Measurements from ENCODE around the gene TRAF4.
"Not testable (repeated sequence)": the region's sequence is repeated elsewhere in the genome, so short reads cannot be mapped to it uniquely, and the experiment has no call there.

The TRAF4 gene

DNA sequence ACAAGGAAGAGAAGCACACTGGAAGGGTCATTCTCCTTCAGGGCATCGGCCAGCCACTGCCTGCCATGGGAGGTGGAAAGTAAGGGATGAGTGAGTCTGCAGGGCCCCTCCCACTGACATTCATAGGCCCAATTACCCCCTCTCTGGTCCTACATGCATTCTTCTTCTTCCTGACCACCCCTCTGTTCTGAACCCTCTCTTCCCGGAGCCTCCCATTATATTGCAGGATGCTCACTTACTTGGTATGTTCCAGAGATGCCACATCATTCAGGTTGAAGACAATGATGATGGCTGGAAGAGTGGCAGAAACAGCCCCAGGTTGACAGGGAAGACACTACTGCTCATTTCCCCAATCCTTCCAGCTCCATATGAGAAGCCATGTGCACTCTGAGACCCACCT, 28.6 kb upstream of the TRAF4 start:
- no peak for DNase-seq

DNA sequence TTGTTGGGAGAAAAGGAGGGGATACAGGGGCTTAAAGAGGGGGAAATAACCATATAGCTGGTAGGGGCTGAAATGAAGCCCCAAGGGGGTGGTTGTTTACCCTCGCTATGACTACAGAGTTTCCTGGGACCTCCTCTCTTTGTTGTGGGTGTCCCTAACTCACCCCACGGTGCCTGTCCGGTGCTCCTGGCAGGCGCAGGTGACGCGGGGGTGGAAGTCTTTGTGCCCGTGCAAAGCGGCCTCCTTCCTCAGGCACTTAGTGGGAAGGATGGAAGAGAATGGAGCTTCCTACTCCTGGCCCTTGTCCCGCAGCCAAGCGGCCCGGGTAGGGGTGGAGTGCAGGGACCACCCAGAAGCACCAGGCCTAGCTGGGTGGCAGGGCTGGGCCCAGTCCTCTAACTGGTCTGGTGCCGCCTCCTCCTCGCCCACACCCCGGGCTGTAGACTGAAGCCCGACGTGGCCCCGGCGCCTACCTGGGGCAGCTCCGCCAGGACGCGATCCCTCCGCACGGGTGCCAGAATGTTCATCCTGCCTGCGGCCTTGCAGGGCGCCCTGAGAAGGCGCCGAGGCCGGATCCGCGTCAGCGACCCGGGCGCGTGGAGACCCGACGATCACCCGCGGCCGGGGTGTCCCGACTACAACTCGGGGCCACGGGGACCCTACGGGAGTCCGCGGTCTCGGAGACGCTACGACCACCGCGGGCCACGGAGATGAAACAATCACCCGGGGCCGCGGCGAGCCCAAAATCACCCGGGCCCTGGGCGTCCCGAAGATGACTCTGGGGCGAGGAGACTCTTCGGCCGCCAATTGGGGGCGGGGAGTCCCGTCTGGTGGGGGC, 26.9 kb upstream of the TRAF4 start:
- DNase-seq, result peak; percentile 72

DNA sequence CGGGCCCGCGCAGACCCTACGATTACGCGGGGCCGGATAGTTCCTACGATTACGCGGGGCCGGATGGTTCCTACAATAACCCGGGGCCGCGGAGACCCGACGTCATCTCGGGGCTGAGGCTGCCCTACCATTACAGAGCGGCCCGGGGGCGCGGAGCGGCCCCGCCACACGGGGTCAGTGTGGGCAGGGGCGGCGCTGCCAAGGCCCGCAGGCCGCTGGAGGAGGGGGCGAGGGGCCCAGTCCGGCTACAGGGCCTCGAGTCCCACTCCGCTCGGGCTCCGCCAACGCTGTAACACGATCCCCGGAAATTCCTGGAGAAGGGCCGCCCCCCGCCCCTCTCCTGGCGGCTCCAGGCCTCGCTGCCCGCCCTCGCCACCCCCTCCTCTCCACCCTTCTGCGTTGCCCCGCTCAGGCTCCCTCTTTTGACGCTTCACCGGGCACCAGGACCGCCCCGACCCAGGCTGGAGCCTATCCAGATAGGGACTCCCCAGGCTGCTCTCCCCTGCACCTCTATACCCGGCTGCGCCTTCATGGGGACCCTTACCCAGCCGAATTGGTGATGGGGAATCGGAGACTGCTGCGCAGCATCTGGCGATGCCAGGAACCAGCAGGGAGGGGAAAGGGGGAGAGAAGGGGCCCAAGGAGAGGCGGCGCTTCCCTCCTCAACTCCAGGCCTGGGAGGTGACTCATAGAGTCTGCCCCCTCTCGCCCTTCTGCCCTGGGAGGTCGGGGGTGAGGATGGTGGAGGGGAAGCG, 26.1 kb upstream of the TRAF4 start, which contains the start of gene RAB34:
TSS of gene RAB34 (minus strand) at position 291 of the 755 bp plus-strand sequence. CDS start 602 bp downstream, outside the sequence.
- DNase-seq, result peak; percentile 96

DNA sequence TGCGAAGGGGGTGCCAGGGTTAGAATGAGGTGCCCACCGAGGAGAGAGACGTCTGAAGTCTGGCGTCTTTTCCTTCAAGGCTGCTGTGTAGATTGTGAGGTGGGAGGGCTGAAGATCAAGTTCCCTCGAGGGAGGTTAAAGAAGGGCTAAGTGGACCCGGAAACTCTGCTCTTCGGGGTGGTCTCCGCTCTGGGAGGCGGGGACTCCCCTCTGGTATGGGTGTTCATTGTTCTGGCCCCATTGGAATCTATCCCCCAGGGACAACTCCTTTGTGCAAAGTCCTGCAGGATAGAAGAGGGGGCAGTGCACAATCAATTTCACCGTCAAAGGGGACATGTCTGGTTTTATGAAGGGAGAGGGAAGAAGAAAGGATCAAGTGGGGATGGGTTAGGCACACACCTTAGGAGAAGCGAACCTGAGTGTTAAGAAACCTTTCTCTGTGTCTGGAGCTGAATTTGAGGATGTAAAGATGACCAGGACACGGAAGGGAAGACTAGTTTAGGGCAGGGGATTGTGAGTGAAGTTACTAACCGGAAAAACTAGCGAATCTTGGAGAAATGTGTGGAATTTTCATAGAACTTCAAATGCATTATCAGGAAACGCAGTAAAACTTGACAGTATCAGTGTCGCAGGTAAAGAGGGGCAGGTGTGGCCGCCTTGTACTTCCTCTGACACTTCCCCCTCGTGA, 25.3 kb upstream of the TRAF4 start:
- DNase-seq, result no peak

DNA sequence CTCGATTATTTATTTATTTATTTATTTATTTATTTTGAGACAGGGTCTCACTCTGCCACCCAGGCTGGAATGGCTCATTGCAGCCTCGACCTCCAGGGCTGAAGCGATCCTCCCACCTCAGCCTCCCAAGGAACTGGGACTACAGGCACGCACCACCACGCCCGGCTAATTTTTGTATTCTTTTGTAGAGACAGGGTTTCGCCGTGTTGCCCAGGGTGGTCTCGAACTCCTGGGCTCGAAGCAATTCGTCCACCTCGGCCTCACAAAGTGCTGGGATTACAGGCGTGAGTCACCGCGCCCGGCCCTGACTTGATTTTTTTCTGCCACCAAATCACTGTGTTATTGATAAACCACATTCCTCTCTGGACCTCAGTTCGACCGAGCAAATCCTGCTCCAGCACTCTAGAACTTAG, 24.8 kb upstream of the TRAF4 start:
- DNase-seq, result no peak

DNA sequence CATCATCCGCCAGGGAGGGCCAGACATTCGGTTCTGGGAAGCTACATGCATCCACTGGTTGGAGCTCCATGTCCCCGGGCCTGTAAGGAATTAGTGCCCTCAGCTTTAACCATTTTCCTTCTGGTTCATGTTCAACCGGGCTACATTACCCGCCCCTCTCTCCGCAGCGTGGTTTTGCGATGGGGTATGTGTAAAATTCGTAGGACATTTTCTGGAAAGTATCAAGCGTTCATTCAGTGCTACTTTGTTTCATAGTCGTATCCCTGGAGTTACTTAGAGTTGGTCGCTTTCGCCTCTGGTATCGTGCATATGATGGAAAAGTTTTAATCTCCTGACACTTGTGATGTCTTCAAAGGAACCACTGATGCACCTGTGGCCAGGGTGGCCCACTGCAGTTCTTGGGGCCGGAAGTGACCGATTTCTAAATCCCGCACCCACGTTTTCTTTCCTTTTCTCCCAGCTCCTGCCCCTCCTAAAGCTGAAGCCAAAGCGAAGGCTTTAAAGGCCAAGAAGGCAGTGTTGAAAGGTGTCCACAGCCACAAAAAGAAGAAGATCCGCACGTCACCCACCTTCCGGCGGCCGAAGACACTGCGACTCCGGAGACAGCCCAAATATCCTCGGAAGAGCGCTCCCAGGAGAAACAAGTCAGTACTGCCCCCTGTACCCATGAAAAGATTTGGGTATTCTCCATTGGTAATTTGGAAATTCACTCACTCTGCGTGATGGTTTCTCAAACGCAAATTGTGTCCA, 23.4 kb upstream of the TRAF4 start:
- no peak for DNase-seq

DNA sequence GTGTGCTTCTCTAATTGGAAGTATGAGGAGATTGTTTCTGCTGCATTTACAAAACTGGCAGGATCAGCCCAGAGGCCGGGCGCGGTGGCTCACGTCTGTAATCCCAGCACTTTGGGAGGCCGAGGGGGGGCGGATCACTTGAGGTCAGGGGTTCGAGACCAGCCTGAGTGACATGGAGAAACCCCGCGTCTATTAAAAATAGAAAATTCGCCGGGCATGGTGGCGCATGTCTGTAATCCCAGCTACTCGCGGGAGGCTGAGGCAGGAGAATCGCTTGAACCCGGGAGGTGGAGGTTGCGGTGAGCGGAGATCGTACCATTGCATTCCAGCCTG, 22.8 kb upstream of the TRAF4 start:
- not testable (repeated sequence) for DNase-seq

DNA sequence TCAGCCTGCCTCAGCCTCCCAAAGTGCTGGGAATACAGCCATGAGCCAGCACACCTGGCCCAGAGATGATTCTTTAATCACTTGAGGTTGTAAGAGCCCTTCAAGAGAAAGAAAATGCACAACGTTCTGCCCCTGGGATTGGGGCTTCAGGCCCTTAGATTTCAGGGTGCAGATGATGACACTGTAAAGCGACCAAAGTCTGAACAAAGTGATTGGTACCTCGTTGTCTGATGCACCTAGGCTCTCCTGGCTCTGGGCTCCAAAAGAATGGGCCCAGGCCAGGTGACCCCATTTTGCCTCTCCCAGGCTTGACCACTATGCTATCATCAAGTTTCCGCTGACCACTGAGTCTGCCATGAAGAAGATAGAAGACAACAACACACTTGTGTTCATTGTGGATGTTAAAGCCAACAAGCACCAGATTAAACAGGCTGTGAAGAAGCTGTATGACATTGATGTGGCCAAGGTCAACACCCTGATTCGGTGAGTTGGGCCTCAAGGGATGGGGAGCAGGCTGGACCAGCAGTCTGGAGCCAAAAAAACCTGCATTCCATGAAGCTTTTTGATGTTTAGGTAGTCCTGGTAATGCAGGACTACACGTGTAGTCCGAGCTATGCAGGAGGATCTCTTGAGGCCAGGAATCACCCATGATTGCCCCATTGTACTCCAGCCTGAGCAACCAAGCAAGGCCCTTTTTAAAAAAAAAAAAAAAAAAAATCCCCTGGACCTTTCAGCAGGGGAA, 21.2 kb upstream of the TRAF4 start:
- no peak for DNase-seq

DNA sequence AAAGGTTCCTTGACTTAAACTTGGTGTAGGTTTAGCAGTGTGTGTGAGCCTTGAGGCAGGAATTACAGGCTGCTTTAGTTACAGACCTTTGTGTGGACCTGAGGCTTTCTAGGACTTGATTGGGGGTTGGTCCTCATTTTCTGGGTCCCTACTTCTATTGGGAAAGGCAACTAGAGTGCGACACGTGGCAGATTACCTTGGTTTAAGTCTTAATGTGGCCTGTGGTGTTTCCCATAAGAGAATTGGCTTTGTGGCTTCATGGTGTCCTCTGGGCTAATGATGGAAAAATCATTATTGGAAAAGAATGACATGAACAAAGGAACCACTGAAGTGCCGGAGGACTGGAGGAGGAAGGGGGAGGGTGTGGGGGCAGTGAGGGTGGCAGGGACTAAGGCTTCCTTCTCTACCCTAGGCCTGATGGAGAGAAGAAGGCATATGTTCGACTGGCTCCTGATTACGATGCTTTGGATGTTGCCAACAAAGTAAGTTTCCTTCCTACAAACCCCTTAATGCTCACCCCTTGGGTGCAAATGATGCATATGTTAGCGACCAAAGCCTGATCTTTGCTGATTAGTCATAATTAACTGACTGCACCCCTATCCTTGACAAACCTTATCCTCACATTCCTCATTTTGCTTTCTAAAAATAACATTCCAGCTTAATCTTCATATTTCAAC, 20.5 kb upstream of the TRAF4 start:
- no peak for DNase-seq

DNA sequence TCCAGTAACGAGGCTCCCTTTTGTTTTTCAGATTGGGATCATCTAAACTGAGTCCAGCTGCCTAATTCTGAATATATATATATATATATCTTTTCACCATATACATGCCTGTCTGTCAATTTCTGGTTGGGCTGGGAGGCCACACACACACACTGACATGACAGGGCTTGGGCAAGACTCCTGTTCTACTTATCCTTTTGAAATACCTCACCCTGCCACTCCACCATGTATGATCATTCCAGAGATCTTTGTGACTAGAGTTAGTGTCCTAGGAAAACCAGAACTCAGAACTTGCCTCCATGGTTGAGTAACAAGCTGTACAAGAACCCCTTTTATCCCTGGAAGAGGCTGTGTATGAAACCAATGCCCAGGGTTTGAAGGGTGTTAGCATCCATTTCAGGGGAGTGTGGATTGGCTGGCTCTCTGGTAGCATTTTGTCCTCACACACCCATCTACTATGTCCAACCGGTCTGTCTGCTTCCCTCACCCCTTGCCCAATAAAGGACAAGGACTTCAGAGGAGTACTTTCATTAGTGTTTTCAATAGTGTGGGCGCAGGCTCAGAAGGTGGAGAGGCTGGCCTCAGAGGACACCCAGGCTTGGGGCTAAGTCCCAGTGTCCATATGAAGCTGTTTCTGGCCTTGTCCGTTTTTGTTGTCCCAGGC, 19.8 kb upstream of the TRAF4 start:
- DNase-seq, result not testable (repeated sequence)

DNA sequence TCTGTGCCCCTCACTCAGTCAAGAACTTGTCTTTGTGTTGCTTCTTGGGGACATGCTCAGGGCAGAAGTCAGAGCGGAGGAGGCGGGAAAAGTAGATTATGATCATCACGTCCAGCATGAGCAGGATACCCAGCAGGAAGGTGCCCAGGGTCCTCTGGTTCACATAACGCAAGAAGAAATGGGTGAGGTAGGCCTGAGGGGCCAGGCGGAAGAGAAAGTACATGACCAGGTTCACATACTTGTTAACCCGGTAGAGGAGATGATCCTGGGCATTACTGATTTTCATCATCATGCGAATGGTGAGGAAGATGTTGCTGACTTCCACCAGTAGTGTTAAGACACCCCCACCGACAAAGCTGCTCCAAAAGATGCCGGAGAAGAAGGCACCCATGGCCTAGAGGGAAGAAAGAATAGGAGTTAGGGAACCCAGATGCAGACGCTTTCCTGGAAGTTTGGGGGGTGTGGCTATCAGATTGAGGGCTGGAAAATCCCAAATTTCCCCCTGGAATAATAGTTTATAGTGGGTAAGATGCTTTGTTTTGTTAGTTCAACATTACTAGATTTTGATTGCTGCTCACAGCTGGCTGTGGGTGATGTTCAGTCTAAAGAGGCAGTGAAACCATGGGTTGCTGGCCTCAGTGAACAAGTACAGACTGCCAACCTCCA, 19.2 kb upstream of the TRAF4 start:
- no peak for DNase-seq

DNA sequence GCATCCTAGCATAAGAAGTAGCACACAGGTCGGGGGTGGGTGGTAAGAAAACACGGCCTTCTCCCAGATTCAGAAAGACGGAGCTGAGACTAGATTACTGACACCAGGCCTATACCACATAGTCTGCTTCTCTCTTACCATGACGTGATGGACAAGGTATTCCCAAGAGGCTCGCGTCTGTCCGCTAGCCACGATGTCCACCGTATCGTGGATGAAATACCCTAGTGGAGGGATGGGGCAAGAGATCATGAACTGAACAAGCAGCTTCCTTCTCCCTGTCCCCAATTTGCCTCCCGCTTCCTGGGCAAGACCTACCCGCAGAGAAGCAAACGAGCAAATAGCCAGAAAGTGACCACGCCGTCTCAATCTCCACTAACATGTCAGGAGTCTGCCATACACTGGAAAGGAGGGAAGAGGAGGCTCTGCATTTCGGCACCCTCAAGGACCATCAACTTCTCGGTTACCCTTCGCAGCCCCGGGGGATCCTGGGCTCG, 18.6 kb upstream of the TRAF4 start:
- peak; percentile 60 for DNase-seq

DNA sequence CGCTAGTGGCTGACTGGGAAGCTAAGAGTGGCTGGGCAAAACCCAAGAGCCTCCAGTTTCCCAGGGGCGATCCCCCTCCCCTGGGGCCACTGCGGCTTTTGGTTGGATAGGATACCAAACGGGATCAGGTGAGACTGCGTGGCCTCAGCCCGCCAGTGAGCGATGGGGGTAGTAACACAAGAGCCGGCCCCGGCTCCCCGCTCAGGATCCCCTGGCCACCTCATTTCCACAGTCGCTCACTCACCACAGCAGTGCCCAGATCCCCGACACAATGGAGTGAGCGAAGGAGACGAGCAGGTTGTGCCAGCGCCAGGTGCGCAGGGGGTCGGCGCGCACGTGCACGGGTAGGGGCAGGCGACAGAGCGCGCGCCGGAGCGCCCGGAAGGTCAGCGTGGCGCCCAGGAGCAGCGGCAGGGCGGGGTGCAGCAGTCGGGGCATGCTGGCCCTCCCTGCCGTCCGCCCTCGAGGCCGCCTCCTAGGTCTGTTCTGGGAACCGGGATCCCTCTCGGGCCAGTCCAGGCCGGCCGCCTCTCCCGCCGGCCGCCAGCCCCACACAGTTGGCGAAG, 18.1 kb upstream of the TRAF4 start:
- DNase-seq, result peak; percentile 80

DNA sequence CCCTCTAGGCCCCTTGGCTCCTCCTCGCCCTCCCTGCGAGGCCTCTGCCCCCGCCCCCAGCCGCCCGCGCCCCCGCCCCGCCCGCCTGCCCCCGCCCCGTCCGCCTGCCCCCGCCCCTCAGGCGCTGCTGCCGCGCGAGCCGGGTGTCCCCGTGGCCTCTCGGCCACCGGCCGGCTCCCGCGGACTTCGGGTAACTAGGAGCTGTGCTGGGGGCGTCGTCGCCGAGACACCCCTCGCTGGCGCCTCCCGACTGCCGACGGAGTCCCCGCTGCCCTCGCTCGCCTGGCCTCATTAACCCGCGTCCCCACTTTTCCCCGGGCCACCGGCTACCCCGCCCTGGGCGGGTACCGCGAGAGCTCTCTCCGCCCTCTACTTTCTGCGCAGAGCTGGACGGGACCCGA, 17.6 kb upstream of the TRAF4 start, which contains the start of gene TLCD1:
TSS of gene TLCD1 (minus strand) at position 8 of the 401 bp plus-strand sequence. CDS start 136 bp downstream, outside the sequence.
- DNase-seq, result no peak

DNA sequence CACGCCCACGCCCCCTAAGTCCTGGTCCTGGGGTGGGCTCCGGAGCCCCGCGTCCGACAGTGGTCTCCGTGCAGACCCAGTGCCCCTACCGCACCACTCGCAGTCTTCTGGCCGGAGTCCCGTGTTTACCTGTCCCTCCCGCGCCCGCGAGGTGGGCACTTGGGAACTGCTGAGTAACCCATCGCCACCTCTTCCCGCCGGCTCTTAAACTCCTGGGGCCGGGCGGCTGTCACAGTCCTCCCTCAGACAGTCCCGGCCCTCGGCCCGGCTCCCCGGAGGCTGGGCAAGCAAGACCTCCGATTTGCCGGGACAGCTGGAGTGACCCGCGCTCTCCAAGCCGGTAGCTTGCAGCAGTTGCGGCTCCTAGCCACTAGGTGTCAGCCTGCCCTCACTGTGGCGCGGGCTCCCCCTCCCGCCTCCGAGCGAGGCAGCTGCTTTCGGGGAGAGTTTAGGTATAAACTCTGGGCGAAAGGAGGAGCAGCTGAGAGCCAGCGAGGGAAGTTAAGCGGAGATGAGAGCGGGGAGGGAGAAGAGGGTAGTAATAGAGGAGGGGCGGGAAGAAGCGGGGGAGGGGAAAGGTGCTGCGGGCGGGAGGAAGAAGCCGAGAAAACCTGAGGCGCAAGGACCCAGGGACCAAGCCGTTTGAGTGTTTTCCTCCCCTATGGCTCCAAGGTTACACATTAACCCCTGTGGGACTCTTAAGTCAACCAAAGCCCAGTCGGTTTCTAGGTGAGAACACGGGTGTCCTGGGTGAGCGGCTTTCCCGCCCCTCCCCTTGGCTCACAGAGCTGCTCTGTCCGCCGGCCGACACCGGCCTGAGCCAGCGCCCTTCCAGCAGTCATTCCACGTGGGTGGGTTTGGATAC, 17.0 kb upstream of the TRAF4 start:
- DNase-seq, result peak; percentile 98

DNA sequence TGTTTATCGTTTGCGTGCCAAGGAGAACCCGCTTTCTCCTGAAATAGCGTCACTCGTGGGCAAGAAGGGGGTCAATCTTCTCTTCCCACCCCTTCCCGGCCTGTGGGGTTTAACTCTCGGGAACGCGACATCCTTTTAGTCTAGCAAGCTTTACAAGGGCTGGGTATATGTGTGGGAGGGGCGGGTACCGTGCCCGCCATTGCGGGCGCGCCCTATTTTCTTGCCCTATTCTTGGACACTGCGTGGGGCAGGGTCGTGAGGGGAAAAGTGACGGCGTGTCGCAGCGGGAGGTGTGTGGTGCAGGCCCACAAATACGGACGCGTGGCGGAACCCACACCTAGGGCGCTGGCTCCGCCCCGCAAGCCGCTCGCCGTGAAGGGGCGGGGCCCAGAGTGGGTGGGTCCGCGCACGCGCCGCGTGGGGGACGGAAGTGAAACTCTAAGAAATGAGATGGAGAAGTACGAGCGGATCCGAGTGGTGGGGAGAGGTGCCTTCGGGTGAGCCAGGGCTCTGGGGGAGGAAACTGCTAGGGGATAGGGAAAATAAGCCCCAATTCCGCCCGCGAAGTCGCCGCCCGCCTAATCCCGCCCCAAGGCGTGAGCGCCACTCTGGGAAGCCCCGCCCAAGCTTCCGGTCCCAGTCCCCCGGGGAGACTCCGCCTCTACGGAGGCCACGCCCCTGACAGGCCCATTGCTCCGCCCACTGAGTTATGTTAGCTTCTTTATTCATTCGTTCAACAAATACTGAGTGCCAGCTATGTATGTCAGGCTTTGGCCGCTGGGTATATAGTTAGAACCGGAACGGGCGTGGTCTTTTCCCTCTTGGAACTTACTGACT, 15.2 kb upstream of the TRAF4 start, which contains the start of gene NEK8:
TSS of gene NEK8 (plus strand) at position 425 of the 837 bp plus-strand sequence. CDS start at position 451, 26 bp downstream.
- DNase-seq, result peak; percentile 98

DNA sequence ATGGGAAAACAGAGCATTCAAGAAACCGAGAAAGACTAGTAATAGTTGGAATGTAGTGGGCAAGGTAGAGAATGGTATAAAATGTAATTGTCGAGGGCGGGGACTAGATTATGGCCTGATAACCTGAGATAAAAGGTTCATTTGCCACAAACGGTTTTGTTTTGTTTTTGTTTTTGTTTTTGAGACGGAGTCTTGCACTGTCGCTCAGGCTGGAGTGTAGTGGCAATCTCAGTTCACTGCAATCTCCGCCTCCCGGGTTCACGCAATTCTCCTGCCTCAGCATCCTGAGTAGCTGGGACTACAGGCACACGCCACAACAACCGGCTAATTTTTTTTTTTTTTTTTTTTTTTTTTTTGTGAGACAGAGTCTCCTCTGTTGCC, 13.9 kb upstream of the TRAF4 start:
- DNase-seq, result no peak

DNA sequence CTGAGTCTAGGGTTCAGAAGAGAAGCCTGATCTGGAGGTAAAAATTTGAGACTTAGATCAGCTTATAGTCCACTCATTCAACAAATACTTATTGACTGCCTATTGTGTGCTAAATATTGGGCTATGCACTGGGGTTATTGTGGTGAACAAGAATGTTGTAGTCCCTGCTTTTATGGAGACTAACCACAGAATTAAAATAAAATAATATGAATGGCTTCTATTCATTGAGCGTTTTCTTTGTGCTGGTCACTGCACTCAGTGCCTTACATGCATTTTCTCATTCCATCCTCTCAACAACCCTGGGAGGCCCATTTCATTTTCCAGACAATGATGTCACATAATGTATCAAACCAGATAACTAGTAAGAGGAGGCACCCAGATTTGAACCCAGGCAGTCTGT, 10.5 kb upstream of the TRAF4 start:
- no peak for DNase-seq

Measured in eye (tissue), 1 donor.